DLD1 (cell line): ENCODE data around the gene KDELR1.
"Not testable (repeated sequence)": the region's sequence is repeated elsewhere in the genome, so short reads cannot be mapped to it uniquely, and the experiment has no call there.

ENCODE experiments used
- in situ Hi-C: cut with HindIII; loops from 2 replicates; pipeline ENCODE4 v1.10.0; 2017; ENCODE audit warnings: low sequenced_read_pairs

The KDELR1 gene

GRCh38 chr19:48372904-48373303 lies 18.4 kb downstream of the KDELR1 start:
- in situ Hi-C loops, result no loop called here

- in situ Hi-C loops, result not testable (repeated sequence)
Observed at GRCh38 chr19:48371771-48372170, 19.6 kb downstream of the KDELR1 start.

- in situ Hi-C loops, result no loop called here
Observed at GRCh38 chr19:48371367-48371766, 20.0 kb downstream of the KDELR1 start.

- in situ Hi-C loops, result no loop called here
Observed at GRCh38 chr19:48370955-48371354, 20.4 kb downstream of the KDELR1 start.

GRCh38 chr19:48368936-48369335 lies 22.4 kb downstream of the KDELR1 start:
- in situ Hi-C loops, result no loop called here

- in situ Hi-C loops, result no loop called here
Observed at GRCh38 chr19:48367855-48368254, 23.5 kb downstream of the KDELR1 start.

- in situ Hi-C loops, result no loop called here
Observed at GRCh38 chr19:48365602-48366001, 25.7 kb downstream of the KDELR1 start.

- in situ Hi-C loops, result no loop called here
Observed at GRCh38 chr19:48364598-48365348, 26.6 kb downstream of the KDELR1 start.

- in situ Hi-C loops, result no loop called here
Observed at GRCh38 chr19:48363810-48364597, 27.3 kb downstream of the KDELR1 start, which contains the start of the genes SYNGR4 and TMEM143. TSS of gene SYNGR4 (plus strand) at chr19:48364367. CDS start at chr19:48365843, 1,476 bp downstream. TSS of gene TMEM143 (minus strand) at chr19:48363940. CDS start at chr19:48363920, 20 bp downstream.

GRCh38 chr19:48363500-48363809 lies 27.9 kb downstream of the KDELR1 start:
- in situ Hi-C loops, result no loop called here

GRCh38 chr19:48362716-48363499 lies 28.4 kb downstream of the KDELR1 start:
- in situ Hi-C loops, result no loop called here

- in situ Hi-C loops, result no loop called here
Observed at GRCh38 chr19:48361912-48362311, 29.4 kb downstream of the KDELR1 start.

- in situ Hi-C loops, result no loop called here
Observed at GRCh38 chr19:48359123-48359522, 32.2 kb downstream of the KDELR1 start.

- in situ Hi-C loops, result no loop called here
Observed at GRCh38 chr19:48355365-48355954, 35.9 kb downstream of the KDELR1 start.

- in situ Hi-C loops, result no loop called here
Observed at GRCh38 chr19:48354332-48354992, 36.9 kb downstream of the KDELR1 start.

- in situ Hi-C loops, result no loop called here
Observed at GRCh38 chr19:48353677-48354076, 37.7 kb downstream of the KDELR1 start.

- in situ Hi-C loops, result no loop called here
Observed at GRCh38 chr19:48351341-48351752, 40.0 kb downstream of the KDELR1 start.

- in situ Hi-C loops, result no loop called here
Observed at GRCh38 chr19:48350856-48351255, 40.5 kb downstream of the KDELR1 start.

GRCh38 chr19:48348737-48349136 lies 42.6 kb downstream of the KDELR1 start:
- in situ Hi-C loops, result loop anchor here (25.0 kb wide), 1 partner anchor 89 kb away; the partner anchor contains the start of gene GRWD1

GRCh38 chr19:48348045-48348444 lies 43.3 kb downstream of the KDELR1 start:
- in situ Hi-C loops, result loop anchor here (25.0 kb wide), 1 partner anchor 89 kb away; the partner anchor contains the start of gene GRWD1
